ENCODE results near the gene PCK2.

DNA sequence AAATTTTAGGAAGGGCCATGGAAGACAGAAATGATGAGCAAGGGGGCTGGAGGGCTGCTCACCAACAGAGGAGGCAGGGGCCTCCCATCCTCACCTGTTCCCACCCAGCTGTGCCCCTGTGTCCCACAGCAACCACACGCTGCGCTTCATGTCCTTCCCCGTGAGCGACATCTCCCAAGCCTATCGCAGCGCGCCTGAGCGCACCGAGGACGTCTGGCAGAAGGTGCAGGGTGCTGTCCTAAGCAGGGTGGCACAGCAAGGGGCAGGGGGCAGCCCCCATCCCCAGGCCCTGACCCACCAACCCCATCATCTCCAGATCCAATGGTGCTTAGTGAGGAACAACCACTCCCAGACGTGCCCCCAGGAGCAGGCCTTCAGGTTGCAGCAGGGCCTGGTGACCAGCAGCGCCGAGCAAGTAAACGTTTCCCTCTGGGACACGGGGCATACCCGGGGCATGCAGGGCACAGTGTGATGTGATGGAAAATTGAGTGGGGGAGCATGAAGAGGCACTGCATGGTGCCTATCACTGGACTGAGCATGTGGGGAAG lies 34.2 kb upstream of the PCK2 start:
- TF ChIP-seq POLR2A (IDR thresholded peaks at IDR 0.05; ENCODE audit: low read length) (no peak), GATA1 (IDR thresholded peaks at IDR 0.05; ENCODE audit: low read depth, low read length) (no peak)
